Activated T-cell treated with anti-CD3 and anti-CD28 coated beads, Interleukin-2, amount 50 U/mL, for 4 hours (primary cell): Measurements from ENCODE around the gene THUMPD3. TPM values are rescaled to one million over a fixed set of nuclear protein-coding genes. Genes with fewer than 3 reads are reported as not detected.

Experiments used
- ATAC-seq, 2 donors: fragments of 200-7000 bp; cut with Tn5 transposase; one replicate each; pipeline ENCODE4 v1.10.0; 2021
- DNase-seq: peaks from one replicate; pipeline ENCODE4 v3.0.0-alpha.2; 2020
- H3K27me3 Mint-ChIP-seq: one replicate; pipeline ENCODE4 v1.8.0; 2021; ENCODE audit warnings: low read depth, mixed read lengths
- H3K36me3 Mint-ChIP-seq: one replicate; pipeline ENCODE4 v1.8.0; 2022; ENCODE audit warnings: mixed read lengths; ENCODE audit not compliant: insufficient read depth
- H3K4me1 Mint-ChIP-seq: one replicate; pipeline ENCODE4 v1.8.0; 2021; ENCODE audit warnings: low read depth, mixed read lengths
- H3K4me3 Mint-ChIP-seq: one replicate; pipeline ENCODE4 v1.8.0; 2021; ENCODE audit warnings: mild to moderate bottlenecking, moderate library complexity, mixed read lengths
- H3K9me3 Mint-ChIP-seq: one replicate; pipeline ENCODE4 v1.8.0; 2021; ENCODE audit warnings: mixed read lengths
- total RNA-seq, 3 donors: library from RNA; stranded (reverse); gene quantifications; one replicate each; pipeline ENCODE4 v1.2.1, GENCODE V29; 2021

Gene THUMPD3
- total RNA-seq, 3 donors from 2014 or later = 69.0 to 77.4 (median 73.1) TPM

GRCh38 chr3:9409981-9410854 is 47.4 kb downstream of the THUMPD3 start:
- H3K36me3 Mint-ChIP-seq = peaks cover 16% of the 10 kb centered on the region
- DNase-seq = no peak
- ATAC-seq = no peak
- no peaks in the 10 kb centered on the region for H3K27me3 Mint-ChIP-seq
- H3K4me1 Mint-ChIP-seq = peaks cover 69% of the 10 kb centered on the region
- H3K9me3 Mint-ChIP-seq = peaks cover 3% of the 10 kb centered on the region
- no peak overlapping the region for H3K4me3 Mint-ChIP-seq

GRCh38 chr3:9411302-9411701 is 48.4 kb downstream of the THUMPD3 start:
- ATAC-seq (no peak), DNase-seq (no peak)
- Mint-ChIP-seq H3K9me3 (peaks cover 3% of the 10 kb centered on the region), H3K36me3 (peaks cover 18% of the 10 kb centered on the region), H3K27me3 (no peaks in the 10 kb centered on the region), H3K4me1 (peaks cover 66% of the 10 kb centered on the region), H3K4me3 (no peak overlapping the region)

GRCh38 chr3:9412293-9412692 is 49.4 kb downstream of the THUMPD3 start:
- Mint-ChIP-seq H3K9me3 (peaks cover 3% of the 10 kb centered on the region), H3K4me3 (no peak overlapping the region), H3K27me3 (no peaks in the 10 kb centered on the region), H3K36me3 (peaks cover 18% of the 10 kb centered on the region), H3K4me1 (peaks cover 58% of the 10 kb centered on the region)
- ATAC-seq = no peak
- DNase-seq = no peak

GRCh38 chr3:9414826-9415225 is 52.0 kb downstream of the THUMPD3 start:
- Mint-ChIP-seq H3K4me1 (peaks cover 52% of the 10 kb centered on the region), H3K27me3 (no peaks in the 10 kb centered on the region), H3K9me3 (peaks cover under 1% of the 10 kb centered on the region), H3K4me3 (no peak overlapping the region), H3K36me3 (peaks cover 9% of the 10 kb centered on the region)
- DNase-seq (no peak), ATAC-seq (no peak)

GRCh38 chr3:9415485-9416138 is 52.8 kb downstream of the THUMPD3 start:
- peaks cover 6% of the 10 kb centered on the region for H3K36me3 Mint-ChIP-seq
- H3K4me3 Mint-ChIP-seq = no peak overlapping the region
- H3K27me3 Mint-ChIP-seq = no peaks in the 10 kb centered on the region
- peaks cover 51% of the 10 kb centered on the region for H3K4me1 Mint-ChIP-seq
- DNase-seq (no peak), ATAC-seq (peak in 1 of 2 donors; percentile 14)
- H3K9me3 Mint-ChIP-seq = no peaks in the 10 kb centered on the region

- no peak for DNase-seq
- no peaks in the 10 kb centered on the region for H3K9me3 Mint-ChIP-seq
- H3K27me3 Mint-ChIP-seq = no peaks in the 10 kb centered on the region
- peak; percentile 28 to 51 for ATAC-seq
- H3K4me1 Mint-ChIP-seq = peaks cover 55% of the 10 kb centered on the region
- H3K36me3 Mint-ChIP-seq = peaks cover 6% of the 10 kb centered on the region
- H3K4me3 Mint-ChIP-seq = no peak overlapping the region
Observed at GRCh38 chr3:9416139-9416780, 53.4 kb downstream of the THUMPD3 start.

- H3K9me3 Mint-ChIP-seq = no peaks in the 10 kb centered on the region
- ATAC-seq = peak in 1 of 2 donors; percentile 48
- H3K4me3 Mint-ChIP-seq = no peak overlapping the region
- no peak for DNase-seq
- H3K4me1 Mint-ChIP-seq = peaks cover 39% of the 10 kb centered on the region
- H3K36me3 Mint-ChIP-seq = peaks cover 6% of the 10 kb centered on the region
- no peaks in the 10 kb centered on the region for H3K27me3 Mint-ChIP-seq
Observed at GRCh38 chr3:9420850-9421549, 58.1 kb downstream of the THUMPD3 start.

GRCh38 chr3:9422712-9423424 is 60.0 kb downstream of the THUMPD3 start:
- DNase-seq (no peak), ATAC-seq (peak; percentile 51 to 71)
- Mint-ChIP-seq H3K4me1 (peaks cover 34% of the 10 kb centered on the region), H3K36me3 (peaks cover 8% of the 10 kb centered on the region), H3K9me3 (no peaks in the 10 kb centered on the region), H3K4me3 (no peak overlapping the region), H3K27me3 (no peaks in the 10 kb centered on the region)

GRCh38 chr3:9428411-9428810 is 65.6 kb downstream of the THUMPD3 start:
- ATAC-seq = no peak
- Mint-ChIP-seq H3K9me3 (no peaks in the 10 kb centered on the region), H3K36me3 (peaks cover 32% of the 10 kb centered on the region), H3K4me3 (no peak overlapping the region), H3K4me1 (peaks cover under 1% of the 10 kb centered on the region), H3K27me3 (no peaks in the 10 kb centered on the region)
- DNase-seq = no peak

GRCh38 chr3:9430733-9431132 is 67.9 kb downstream of the THUMPD3 start:
- Mint-ChIP-seq H3K4me1 (no peaks in the 10 kb centered on the region), H3K9me3 (no peaks in the 10 kb centered on the region), H3K36me3 (peaks cover 49% of the 10 kb centered on the region), H3K27me3 (no peaks in the 10 kb centered on the region), H3K4me3 (no peak overlapping the region)
- no peak for ATAC-seq
- no peak for DNase-seq

- Mint-ChIP-seq H3K9me3 (no peaks in the 10 kb centered on the region), H3K27me3 (no peaks in the 10 kb centered on the region), H3K36me3 (peaks cover 51% of the 10 kb centered on the region), H3K4me1 (no peaks in the 10 kb centered on the region), H3K4me3 (no peak overlapping the region)
- ATAC-seq = no peak
- DNase-seq = no peak
Observed at GRCh38 chr3:9433627-9434521, 71.0 kb downstream of the THUMPD3 start.

- H3K27me3 Mint-ChIP-seq = no peaks in the 10 kb centered on the region
- peaks cover 47% of the 10 kb centered on the region for H3K36me3 Mint-ChIP-seq
Observed at GRCh38 chr3:9435316-9435715, 72.5 kb downstream of the THUMPD3 start.

More at GRCh38 chr3:9435316-9435715, 72.5 kb downstream of the THUMPD3 start:
- Mint-ChIP-seq H3K9me3 (no peaks in the 10 kb centered on the region), H3K4me1 (no peaks in the 10 kb centered on the region), H3K4me3 (no peak overlapping the region)
- no peak for DNase-seq
- no peak for ATAC-seq
